Mesendoderm (in vitro differentiated cells): ENCODE data around the gene FRMD3.

Source experiments
- DNase-seq: peaks from one replicate; pipeline ENCODE4 v3.0.0; 2013
- H2AK5ac ChIP-seq: 2 replicates; pipeline ENCODE4 v1.6.1; 2013; ENCODE audit warnings: low read length, inconsistent platforms
- H2BK120ac ChIP-seq: 2 replicates; pipeline ENCODE4 v1.6.1; 2013; ENCODE audit warnings: low read depth, mild to moderate bottlenecking, low read length, moderate library complexity, mixed read lengths
- H2BK15ac ChIP-seq: replicated peaks from 2 replicates; pipeline ENCODE4 v1.6.1; 2013; ENCODE audit warnings: low read depth, mild to moderate bottlenecking, moderate library complexity
- H2BK5ac ChIP-seq: 2 replicates; pipeline ENCODE4 v1.6.1; 2013; ENCODE audit warnings: low read length, inconsistent platforms
- H3K18ac ChIP-seq: 2 replicates; pipeline ENCODE4 v1.6.1; 2013; ENCODE audit warnings: mild to moderate bottlenecking, low read length, mixed read lengths
- H3K23ac ChIP-seq: one replicate; pipeline ENCODE4 v1.6.1; 2013; ENCODE audit warnings: low read length
- H3K27ac ChIP-seq: 2 replicates; pipeline ENCODE4 v1.5.1; 2013; ENCODE audit warnings: low read depth, mild to moderate bottlenecking, inconsistent platforms, low read length, moderate library complexity
- H3K27me3 ChIP-seq: 2 replicates; pipeline ENCODE4 v1.6.1; 2013; ENCODE audit warnings: low read length, control low read depth, mild to moderate bottlenecking, inconsistent platforms; ENCODE audit not compliant: insufficient read depth, poor library complexity
- H3K36me3 ChIP-seq: 2 replicates; pipeline ENCODE4 v1.6.1; 2013; ENCODE audit warnings: low read length, inconsistent platforms; ENCODE audit not compliant: control insufficient read depth, insufficient read depth
- H3K4ac ChIP-seq: one replicate; pipeline ENCODE4 v1.6.1; 2013; ENCODE audit warnings: low read depth, mild to moderate bottlenecking, low read length, moderate library complexity
- H3K4me1 ChIP-seq: 2 replicates; pipeline ENCODE4 v1.6.1; 2013; ENCODE audit warnings: low read depth, low read length, inconsistent platforms; ENCODE audit not compliant: control insufficient read depth
- H3K4me2 ChIP-seq: 2 replicates; pipeline ENCODE4 v1.6.1; 2013; ENCODE audit warnings: low read length
- H3K4me3 ChIP-seq: 2 replicates; pipeline ENCODE4 v1.5.1; 2013; ENCODE audit warnings: mild to moderate bottlenecking, low read length
- H3K56ac ChIP-seq: one replicate; pipeline ENCODE4 v1.6.1; 2013; ENCODE audit warnings: low read length
- H3K79me1 ChIP-seq: 2 replicates; pipeline ENCODE4 v1.6.1; 2013; ENCODE audit warnings: low read length, inconsistent platforms
- H3K79me2 ChIP-seq: 2 replicates; pipeline ENCODE4 v1.6.1; 2013; ENCODE audit warnings: mild to moderate bottlenecking, low read length; ENCODE audit not compliant: control insufficient read depth, insufficient read depth
- H3K9ac ChIP-seq: 2 replicates; pipeline ENCODE4 v1.6.1; 2013; ENCODE audit warnings: low read length, inconsistent platforms
- H4K5ac ChIP-seq: one replicate; pipeline ENCODE4 v1.6.1; 2013; ENCODE audit warnings: low read length
- H4K8ac ChIP-seq: one replicate; pipeline ENCODE4 v1.6.1; 2013; ENCODE audit warnings: low read depth, mild to moderate bottlenecking, control low read depth, low read length, moderate library complexity
- WGBS: extraction: QIAGEN DNeasy Blood & Tissue Kit; methylation state at CpG from one replicate; pipeline ENCODE4 v1.1.7; 2013; ENCODE audit warnings: low lambda C conversion rate, missing lambda C conversion rate; ENCODE audit not compliant: insufficient coverage; ENCODE audit errors: extremely low coverage; 5-methylcytosine and 5-hydroxymethylcytosine counted together

Gene FRMD3

GRCh38 chr9:83473488-83473971, 64.7 kb downstream of the FRMD3 start:
- H3K18ac ChIP-seq, result no peak overlapping the region
- H3K4me3 ChIP-seq, result no peak overlapping the region
- H4K5ac ChIP-seq, result no peak overlapping the region
- H3K79me1 ChIP-seq, result no peaks in the 10 kb centered on the region
- no peaks in the 10 kb centered on the region for H3K79me2 ChIP-seq
- H2BK5ac ChIP-seq, result no peak overlapping the region
- no peak overlapping the region for H2BK120ac ChIP-seq
- no peaks in the 10 kb centered on the region for H3K4me1 ChIP-seq
- H3K4me2 ChIP-seq, result no peak overlapping the region
- DNase-seq, result no peak
- no peak overlapping the region for H3K9ac ChIP-seq
- no peak overlapping the region for H3K56ac ChIP-seq
- no peaks in the 10 kb centered on the region for H3K36me3 ChIP-seq
- H2AK5ac ChIP-seq, result no peak overlapping the region
- no peak overlapping the region for H3K27ac ChIP-seq
- WGBS, result no CpG with 5 or more reads among the region's 5 CpGs
- H3K4ac ChIP-seq, result no peak overlapping the region
- no peaks in the 10 kb centered on the region for H3K27me3 ChIP-seq
- no peak overlapping the region for H4K8ac ChIP-seq
- H3K23ac ChIP-seq, result no peak overlapping the region
- no peak overlapping the region for H2BK15ac ChIP-seq

- Histone ChIP-seq H4K8ac (no peak overlapping the region), H2AK5ac (no peak overlapping the region), H3K79me1 (no peaks in the 10 kb centered on the region), H3K23ac (no peak overlapping the region), H3K4ac (no peak overlapping the region), H2BK5ac (no peak overlapping the region), H3K4me3 (no peak overlapping the region), H2BK15ac (no peak overlapping the region), H3K9ac (no peak overlapping the region), H3K27me3 (no peaks in the 10 kb centered on the region), H3K36me3 (no peaks in the 10 kb centered on the region), H4K5ac (no peak overlapping the region), H2BK120ac (no peak overlapping the region), H3K56ac (no peak overlapping the region), H3K27ac (no peak overlapping the region), H3K4me1 (no peaks in the 10 kb centered on the region), H3K79me2 (no peaks in the 10 kb centered on the region), H3K18ac (no peak overlapping the region), H3K4me2 (no peak overlapping the region)
- no peak for DNase-seq
- WGBS, result no CpG with 5 or more reads among the region's 5 CpGs
Measured at GRCh38 chr9:83472764-83473163, 65.4 kb downstream of the FRMD3 start.

- Histone ChIP-seq H4K5ac (no peak overlapping the region), H3K56ac (no peak overlapping the region), H2BK5ac (no peak overlapping the region), H3K79me2 (no peaks in the 10 kb centered on the region), H3K4me1 (no peaks in the 10 kb centered on the region), H3K27me3 (no peaks in the 10 kb centered on the region), H2AK5ac (no peak overlapping the region), H3K36me3 (no peaks in the 10 kb centered on the region), H3K4ac (no peak overlapping the region), H3K79me1 (no peaks in the 10 kb centered on the region), H3K18ac (no peak overlapping the region), H3K4me2 (no peak overlapping the region), H2BK15ac (no peak overlapping the region), H3K23ac (no peak overlapping the region), H2BK120ac (no peak overlapping the region), H4K8ac (no peak overlapping the region), H3K9ac (no peak overlapping the region), H3K27ac (no peak overlapping the region), H3K4me3 (no peak overlapping the region)
- WGBS, result no CpG with 5 or more reads among the region's 4 CpGs
- DNase-seq, result no peak
Measured at GRCh38 chr9:83472221-83472665, 66.0 kb downstream of the FRMD3 start.

GRCh38 chr9:83471241-83471640, 67.0 kb downstream of the FRMD3 start:
- H2BK5ac ChIP-seq, result no peak overlapping the region
- H3K4me2 ChIP-seq, result no peak overlapping the region
- no peak overlapping the region for H2AK5ac ChIP-seq
- no peak overlapping the region for H3K9ac ChIP-seq
- no CpG with 5 or more reads among the region's 4 CpGs for WGBS
- H3K23ac ChIP-seq, result no peak overlapping the region
- no peak overlapping the region for H4K5ac ChIP-seq
- H2BK120ac ChIP-seq, result no peak overlapping the region
- H3K36me3 ChIP-seq, result no peaks in the 10 kb centered on the region
- no peak overlapping the region for H3K4ac ChIP-seq
- no peaks in the 10 kb centered on the region for H3K27me3 ChIP-seq
- no peak overlapping the region for H3K27ac ChIP-seq
- H3K79me2 ChIP-seq, result no peaks in the 10 kb centered on the region
- no peak overlapping the region for H3K18ac ChIP-seq
- no peak overlapping the region for H2BK15ac ChIP-seq
- DNase-seq, result no peak
- H3K56ac ChIP-seq, result no peak overlapping the region
- no peaks in the 10 kb centered on the region for H3K79me1 ChIP-seq
- H4K8ac ChIP-seq, result no peak overlapping the region
- no peaks in the 10 kb centered on the region for H3K4me1 ChIP-seq
- H3K4me3 ChIP-seq, result no peak overlapping the region

GRCh38 chr9:83469722-83470121, 68.5 kb downstream of the FRMD3 start:
- H3K27ac ChIP-seq, result no peak overlapping the region

GRCh38 chr9:83468821-83469220, 69.4 kb downstream of the FRMD3 start:
- no peaks in the 10 kb centered on the region for H3K27me3 ChIP-seq
- no peaks in the 10 kb centered on the region for H3K4me1 ChIP-seq
- DNase-seq, result no peak
- no peak overlapping the region for H3K18ac ChIP-seq
- H2BK5ac ChIP-seq, result no peak overlapping the region
- no peak overlapping the region for H2BK15ac ChIP-seq
- no peak overlapping the region for H3K9ac ChIP-seq
- no CpG with 5 or more reads among the region's 3 CpGs for WGBS
- H3K4ac ChIP-seq, result no peak overlapping the region
- H3K4me3 ChIP-seq, result no peak overlapping the region
- no peak overlapping the region for H2BK120ac ChIP-seq
- H3K36me3 ChIP-seq, result no peaks in the 10 kb centered on the region
- H4K8ac ChIP-seq, result no peak overlapping the region
- H4K5ac ChIP-seq, result no peak overlapping the region
- no peak overlapping the region for H3K23ac ChIP-seq
- no peak overlapping the region for H3K27ac ChIP-seq
- H3K56ac ChIP-seq, result no peak overlapping the region
- H3K79me1 ChIP-seq, result no peaks in the 10 kb centered on the region
- no peaks in the 10 kb centered on the region for H3K79me2 ChIP-seq
- no peak overlapping the region for H3K4me2 ChIP-seq
- no peak overlapping the region for H2AK5ac ChIP-seq

More at GRCh38 chr9:83469722-83470121, 68.5 kb downstream of the FRMD3 start:
- H2AK5ac ChIP-seq, result no peak overlapping the region
- no peak overlapping the region for H3K4me2 ChIP-seq
- DNase-seq, result no peak
- H2BK5ac ChIP-seq, result no peak overlapping the region
- H2BK120ac ChIP-seq, result no peak overlapping the region
- no peak overlapping the region for H3K23ac ChIP-seq
- H3K18ac ChIP-seq, result no peak overlapping the region
- no peak overlapping the region for H2BK15ac ChIP-seq
- WGBS, result no CpG with 5 or more reads among the region's 7 CpGs
- H3K4me3 ChIP-seq, result no peak overlapping the region
- H3K9ac ChIP-seq, result no peak overlapping the region
- H3K79me2 ChIP-seq, result no peaks in the 10 kb centered on the region
- no peaks in the 10 kb centered on the region for H3K27me3 ChIP-seq
- no peaks in the 10 kb centered on the region for H3K79me1 ChIP-seq
- H3K4ac ChIP-seq, result no peak overlapping the region
- no peak overlapping the region for H3K56ac ChIP-seq
- H3K4me1 ChIP-seq, result no peaks in the 10 kb centered on the region
- H4K8ac ChIP-seq, result no peak overlapping the region
- no peaks in the 10 kb centered on the region for H3K36me3 ChIP-seq
- no peak overlapping the region for H4K5ac ChIP-seq
